Measurements from ENCODE around the gene GBP4.
"Not testable (repeated sequence)": the region's sequence is repeated elsewhere in the genome, so short reads cannot be mapped to it uniquely, and the experiment has no call there.

Gene GBP4, protein sequence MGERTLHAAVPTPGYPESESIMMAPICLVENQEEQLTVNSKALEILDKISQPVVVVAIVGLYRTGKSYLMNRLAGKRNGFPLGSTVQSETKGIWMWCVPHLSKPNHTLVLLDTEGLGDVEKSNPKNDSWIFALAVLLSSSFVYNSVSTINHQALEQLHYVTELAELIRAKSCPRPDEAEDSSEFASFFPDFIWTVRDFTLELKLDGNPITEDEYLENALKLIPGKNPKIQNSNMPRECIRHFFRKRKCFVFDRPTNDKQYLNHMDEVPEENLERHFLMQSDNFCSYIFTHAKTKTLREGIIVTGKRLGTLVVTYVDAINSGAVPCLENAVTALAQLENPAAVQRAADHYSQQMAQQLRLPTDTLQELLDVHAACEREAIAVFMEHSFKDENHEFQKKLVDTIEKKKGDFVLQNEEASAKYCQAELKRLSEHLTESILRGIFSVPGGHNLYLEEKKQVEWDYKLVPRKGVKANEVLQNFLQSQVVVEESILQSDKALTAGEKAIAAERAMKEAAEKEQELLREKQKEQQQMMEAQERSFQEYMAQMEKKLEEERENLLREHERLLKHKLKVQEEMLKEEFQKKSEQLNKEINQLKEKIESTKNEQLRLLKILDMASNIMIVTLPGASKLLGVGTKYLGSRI

DNA sequence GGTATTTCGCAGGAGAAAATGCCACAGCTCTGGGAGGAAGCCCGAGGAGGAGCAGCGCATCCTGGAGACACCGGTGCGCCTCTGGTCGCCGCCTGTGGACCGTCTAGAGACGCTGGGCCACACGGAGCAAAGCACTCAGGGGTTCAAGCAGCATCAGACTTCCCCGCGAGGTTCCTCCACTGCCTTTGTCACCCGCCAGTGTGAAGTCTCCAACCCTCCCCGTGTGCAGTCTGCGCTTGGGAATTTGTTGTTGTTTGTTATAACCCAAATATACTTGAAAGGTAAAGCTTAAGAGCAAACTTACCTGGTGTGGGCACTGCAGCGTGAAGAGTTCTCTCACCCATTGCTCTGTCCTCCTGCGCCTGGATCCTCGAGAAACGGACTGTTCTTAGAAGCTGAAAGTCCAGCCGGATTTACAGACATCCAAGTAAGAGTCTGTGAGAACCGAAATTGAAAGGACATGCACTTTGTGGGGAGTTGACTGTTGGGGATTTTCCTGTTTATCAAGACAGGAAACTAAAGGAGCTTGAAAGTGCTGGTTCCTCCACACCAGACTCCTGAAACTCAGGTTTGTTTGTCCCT is at the start of gene GBP4:
TSS of gene GBP4 (minus strand) at position 452 of the 582 bp plus-strand sequence. CDS start at position 344, 108 bp downstream.
- H3K36me3 ChIP-seq (ENCODE audit: insufficient read depth, low read length) = no peaks in the 10 kb centered on the region
- H3K9me3 ChIP-seq (ENCODE audit: control insufficient read depth, insufficient read depth, low read length) = no peaks in the 10 kb centered on the region
- H3K9ac ChIP-seq (ENCODE audit: low read depth, low read length) = no peak within 1 kb of the TSS
- H3K4me1 ChIP-seq (ENCODE audit: insufficient read depth, low read length) = no peaks in the 10 kb centered on the region

DNA sequence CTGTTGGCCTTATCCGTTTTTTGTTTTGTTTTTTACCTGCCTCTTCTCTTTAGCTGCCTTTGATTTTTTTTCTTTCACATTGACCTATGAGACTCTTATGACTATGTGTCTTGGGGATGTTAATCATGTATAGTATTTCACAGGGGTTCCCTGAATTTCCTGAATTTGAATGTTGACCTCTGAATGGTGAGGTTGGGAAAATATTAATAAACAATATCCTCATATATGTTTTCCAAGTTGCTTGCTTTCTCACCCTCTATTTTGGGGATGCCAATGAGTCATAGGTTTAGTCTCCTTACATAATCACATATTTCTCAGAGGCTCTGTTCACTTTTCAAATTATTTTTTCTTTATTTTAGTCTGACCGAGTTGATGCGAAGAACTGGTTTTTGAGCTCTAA is 44.3 kb upstream of the GBP4 start:
- Histone ChIP-seq H3K9ac (ENCODE audit: low read depth, low read length) (no peak overlapping the region), H3K9me3 (ENCODE audit: control insufficient read depth, insufficient read depth, low read length) (no peaks in the 10 kb centered on the region), H3K36me3 (ENCODE audit: insufficient read depth, low read length) (no peaks in the 10 kb centered on the region), H3K4me1 (ENCODE audit: insufficient read depth, low read length) (no peaks in the 10 kb centered on the region; the same call in 1 of the 2 replicates)

DNA sequence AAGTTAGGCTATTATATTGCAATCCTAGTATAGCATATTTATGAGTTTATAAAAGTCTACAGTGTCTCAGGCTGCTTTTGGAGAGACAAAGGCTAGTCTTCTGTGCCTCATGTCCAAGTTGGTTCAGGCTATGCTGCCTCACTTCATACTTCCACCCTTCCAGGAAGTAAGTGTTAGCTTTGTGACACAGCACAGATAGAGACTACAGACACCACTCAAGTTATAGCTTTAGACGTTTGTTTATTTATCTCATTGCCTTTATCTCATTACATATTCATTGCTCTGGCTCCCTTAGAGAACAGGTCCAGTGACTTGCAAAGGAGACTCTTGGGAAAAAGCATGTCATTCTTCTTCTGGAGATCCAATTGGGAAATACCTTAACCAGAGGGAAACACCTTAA is 22.6 kb upstream of the GBP4 start:
- Histone ChIP-seq H3K4me1 (ENCODE audit: insufficient read depth, low read length) (no peaks in the 10 kb centered on the region), H3K9ac (ENCODE audit: low read depth, low read length) (no peak overlapping the region), H3K36me3 (ENCODE audit: insufficient read depth, low read length) (no peaks in the 10 kb centered on the region), H3K9me3 (ENCODE audit: control insufficient read depth, insufficient read depth, low read length) (no peaks in the 10 kb centered on the region)

DNA sequence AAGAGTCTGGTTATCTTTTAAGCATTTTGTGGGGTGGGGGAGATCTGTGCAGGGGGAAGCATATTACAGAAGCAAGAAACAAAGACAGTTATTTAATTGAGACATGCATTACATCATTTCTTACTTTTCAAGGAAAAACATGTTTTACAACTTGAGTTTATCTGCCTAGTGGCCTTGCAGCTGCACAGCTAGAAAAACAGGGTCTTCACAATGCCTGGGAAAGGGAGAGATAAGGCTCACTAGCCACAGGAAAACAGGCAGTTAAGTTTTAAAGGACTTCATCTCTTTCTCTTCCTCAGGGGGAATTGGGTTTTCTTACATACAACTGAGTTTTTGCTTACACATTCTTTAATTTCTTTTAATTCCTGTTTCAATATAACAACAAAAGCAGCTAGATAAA is 21.1 kb upstream of the GBP4 start:
- not testable (repeated sequence) for H3K9ac ChIP-seq (ENCODE audit: low read depth, low read length); H3K4me1 ChIP-seq (ENCODE audit: insufficient read depth, low read length); H3K36me3 ChIP-seq (ENCODE audit: insufficient read depth, low read length); H3K9me3 ChIP-seq (ENCODE audit: control insufficient read depth, insufficient read depth, low read length)

DNA sequence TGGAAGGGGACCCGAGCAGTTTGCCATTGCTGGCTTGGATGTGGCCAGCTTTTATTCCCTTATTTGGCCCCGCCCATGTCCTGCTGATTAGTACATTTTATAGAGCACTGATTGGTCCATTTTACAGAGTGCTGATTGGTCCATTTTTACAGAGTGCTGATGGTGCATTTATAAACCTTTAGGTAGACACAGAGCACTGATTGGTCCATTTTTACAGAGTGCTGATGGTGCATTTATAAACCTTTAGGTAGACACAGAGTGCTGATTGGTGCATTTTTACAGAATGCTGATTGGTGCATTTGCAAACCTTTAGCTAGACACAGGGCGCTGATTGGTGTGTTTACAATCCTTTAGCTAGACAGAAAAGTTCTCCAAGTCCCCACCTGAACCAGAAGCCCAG is 20.2 kb upstream of the GBP4 start:
- not testable (repeated sequence) for H3K9me3 ChIP-seq (ENCODE audit: control insufficient read depth, insufficient read depth, low read length); H3K4me1 ChIP-seq (ENCODE audit: insufficient read depth, low read length); H3K36me3 ChIP-seq (ENCODE audit: insufficient read depth, low read length); H3K9ac ChIP-seq (ENCODE audit: low read depth, low read length)

DNA sequence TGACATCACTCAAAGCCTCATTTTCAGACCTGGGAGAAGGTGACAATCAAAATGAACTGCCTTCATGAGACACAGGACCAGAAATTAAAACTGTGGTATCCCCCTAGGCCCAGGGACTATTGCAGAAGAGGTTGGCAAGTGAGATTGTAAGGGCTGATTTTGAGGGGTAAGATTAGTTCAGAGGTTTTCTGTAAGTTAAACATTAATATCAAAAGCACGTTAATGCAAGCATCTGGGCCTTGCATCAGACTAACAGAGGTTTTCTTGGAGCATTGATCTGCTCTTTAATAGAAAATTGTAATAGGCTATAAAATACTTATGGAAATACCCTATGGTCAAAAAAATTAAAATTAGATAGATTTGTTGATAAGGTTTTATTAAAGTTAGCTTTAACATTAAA is 14.6 kb upstream of the GBP4 start:
- Histone ChIP-seq H3K36me3 (ENCODE audit: insufficient read depth, low read length) (no peaks in the 10 kb centered on the region), H3K9me3 (ENCODE audit: control insufficient read depth, insufficient read depth, low read length) (peaks cover 11% of the 10 kb centered on the region), H3K9ac (ENCODE audit: low read depth, low read length) (no peak overlapping the region), H3K4me1 (ENCODE audit: insufficient read depth, low read length) (no peaks in the 10 kb centered on the region)

DNA sequence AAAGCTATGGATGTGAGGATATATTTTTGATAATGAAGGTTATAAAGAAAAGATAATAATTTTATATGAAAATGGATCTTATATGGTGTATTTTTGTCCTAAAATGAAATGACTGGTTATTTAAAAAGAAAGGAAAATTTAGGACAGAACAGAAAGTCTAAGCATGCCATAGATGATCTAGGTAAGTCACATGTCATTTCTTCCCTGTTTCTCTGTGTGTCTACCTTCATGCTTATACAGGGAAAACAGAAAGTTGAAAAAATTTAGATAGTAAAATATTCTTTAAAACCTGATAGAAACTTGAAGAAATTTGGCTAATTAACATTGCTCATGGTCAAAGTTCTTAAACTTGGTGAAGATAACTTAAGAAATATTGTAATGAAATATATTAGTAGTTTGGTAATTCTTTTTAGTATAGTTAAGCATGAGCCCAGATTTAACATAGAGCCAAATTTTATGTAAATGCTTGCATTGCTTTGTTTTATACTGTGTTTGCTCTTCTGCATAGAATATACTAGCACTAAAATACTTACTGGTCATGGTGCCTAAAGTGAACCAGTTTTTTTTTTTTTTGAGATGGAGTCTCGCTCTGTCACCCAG is 12.4 kb upstream of the GBP4 start:
- Histone ChIP-seq H3K4me1 (ENCODE audit: insufficient read depth, low read length) (no peaks in the 10 kb centered on the region), H3K9me3 (ENCODE audit: control insufficient read depth, insufficient read depth, low read length) (peaks cover 11% of the 10 kb centered on the region), H3K36me3 (ENCODE audit: insufficient read depth, low read length) (no peaks in the 10 kb centered on the region)

DNA sequence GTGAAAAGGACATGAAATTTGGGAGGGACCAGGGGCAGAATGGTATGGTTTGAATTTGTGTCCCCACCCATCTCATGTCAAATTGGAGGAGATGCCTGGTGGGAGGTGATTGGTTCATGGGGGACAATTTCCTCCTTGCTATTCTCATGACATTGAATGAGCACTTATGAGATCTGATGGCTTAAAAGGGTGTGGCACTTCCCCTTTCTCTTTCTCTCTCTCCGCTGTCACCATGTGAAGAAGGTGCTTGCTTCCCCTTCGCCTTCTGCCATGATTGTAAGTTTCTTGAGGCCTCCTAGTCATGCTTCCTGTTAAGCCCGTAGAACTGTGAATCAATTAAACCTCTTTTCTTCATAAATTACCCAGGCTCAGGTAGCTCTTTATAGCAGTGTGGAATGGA is 7.6 kb upstream of the GBP4 start:
- peaks cover 17% of the 10 kb centered on the region; the same call in 1 of the 2 replicates for H3K9me3 ChIP-seq (ENCODE audit: control insufficient read depth, insufficient read depth, low read length)
- H3K4me1 ChIP-seq (ENCODE audit: insufficient read depth, low read length) = no peaks in the 10 kb centered on the region
- no peaks in the 10 kb centered on the region for H3K36me3 ChIP-seq (ENCODE audit: insufficient read depth, low read length)
- no peak overlapping the region for H3K9ac ChIP-seq (ENCODE audit: low read depth, low read length)

More for the DNA sequence above, 12.4 kb upstream of the GBP4 start:
- H3K9ac ChIP-seq (ENCODE audit: low read depth, low read length) = no peak overlapping the region

DNA sequence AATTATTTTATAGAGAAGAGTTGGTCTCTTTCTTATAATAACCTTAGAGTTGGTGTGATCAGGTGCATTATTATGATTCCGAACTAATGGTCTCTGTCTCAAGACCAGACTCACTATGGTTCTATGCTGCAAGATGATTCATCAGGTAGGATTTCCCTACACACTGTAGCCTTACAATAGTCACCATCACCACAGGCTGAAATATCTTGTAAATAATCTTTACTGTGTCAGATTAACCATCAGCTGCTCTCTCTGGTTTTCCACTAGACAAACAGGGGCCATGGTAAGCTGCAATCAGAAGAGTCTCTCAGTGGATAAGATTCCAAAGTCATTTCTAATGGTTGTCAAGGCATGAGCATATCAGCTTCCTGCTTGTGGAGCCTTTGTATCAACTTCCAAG is 4.4 kb upstream of the GBP4 start:
- no peaks in the 10 kb centered on the region for H3K4me1 ChIP-seq (ENCODE audit: insufficient read depth, low read length)
- no peak overlapping the region for H3K9ac ChIP-seq (ENCODE audit: low read depth, low read length)
- no peaks in the 10 kb centered on the region for H3K36me3 ChIP-seq (ENCODE audit: insufficient read depth, low read length)
- peaks cover 10% of the 10 kb centered on the region; the same call in 1 of the 2 replicates for H3K9me3 ChIP-seq (ENCODE audit: control insufficient read depth, insufficient read depth, low read length)

DNA sequence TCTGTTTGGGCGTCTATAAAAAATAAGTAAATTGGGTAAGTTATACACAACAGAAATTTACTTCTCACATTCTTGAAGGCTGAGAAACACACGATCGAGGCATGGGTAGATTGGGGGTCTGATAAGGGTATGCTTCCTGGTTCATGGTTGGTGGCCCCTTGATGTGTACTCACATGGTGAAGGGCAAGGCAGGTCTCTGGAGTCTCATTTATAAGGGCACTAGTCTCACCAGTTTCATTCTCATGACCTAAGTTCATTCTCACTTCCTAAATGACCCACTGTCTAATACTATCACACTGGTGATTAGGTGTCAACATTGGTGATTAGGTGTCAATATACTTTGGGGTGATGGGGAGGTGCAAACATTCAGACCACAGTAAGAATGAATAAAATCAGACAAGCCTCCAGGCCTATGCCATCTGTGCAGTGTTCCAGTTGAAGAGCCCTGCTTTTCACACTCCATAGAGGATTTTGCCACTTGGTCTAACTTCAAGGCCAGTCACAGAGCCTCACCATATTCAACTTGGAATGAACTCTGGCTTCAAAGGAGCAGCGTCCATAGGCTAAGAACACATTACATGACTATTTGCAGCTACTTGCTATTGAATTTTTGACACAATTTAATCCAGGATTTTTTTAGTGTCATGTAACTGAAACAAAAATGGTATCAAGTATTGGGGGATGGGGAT is 2.5 kb upstream of the GBP4 start:
- Histone ChIP-seq H3K36me3 (ENCODE audit: insufficient read depth, low read length) (no peaks in the 10 kb centered on the region), H3K9ac (ENCODE audit: low read depth, low read length) (no peak overlapping the region), H3K4me1 (ENCODE audit: insufficient read depth, low read length) (no peaks in the 10 kb centered on the region), H3K9me3 (ENCODE audit: control insufficient read depth, insufficient read depth, low read length) (peaks cover 10% of the 10 kb centered on the region; the same call in 1 of the 2 replicates)

DNA sequence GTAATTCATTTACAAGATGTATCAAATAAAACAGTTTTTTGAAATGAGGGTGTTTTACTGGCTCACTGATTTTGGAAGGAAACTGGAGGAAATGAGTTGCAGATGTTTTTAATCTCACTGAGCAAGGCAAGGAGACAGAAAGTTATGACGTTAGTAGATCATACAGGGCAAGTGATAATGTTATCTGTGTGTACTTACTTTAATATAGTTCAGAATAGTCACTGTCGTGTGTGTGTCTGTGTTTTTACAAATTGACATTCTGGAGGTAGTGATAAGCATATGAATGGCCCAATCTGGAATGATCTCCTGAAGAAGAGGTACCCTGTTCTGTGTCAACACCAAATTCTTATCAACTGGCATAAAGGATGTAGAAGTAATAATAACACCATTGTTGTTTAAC is 1.9 kb upstream of the GBP4 start:
- Histone ChIP-seq H3K9me3 (ENCODE audit: control insufficient read depth, insufficient read depth, low read length) (peaks cover 10% of the 10 kb centered on the region; the same call in 1 of the 2 replicates), H3K36me3 (ENCODE audit: insufficient read depth, low read length) (no peaks in the 10 kb centered on the region), H3K4me1 (ENCODE audit: insufficient read depth, low read length) (no peaks in the 10 kb centered on the region), H3K9ac (ENCODE audit: low read depth, low read length) (no peak overlapping the region)

DNA sequence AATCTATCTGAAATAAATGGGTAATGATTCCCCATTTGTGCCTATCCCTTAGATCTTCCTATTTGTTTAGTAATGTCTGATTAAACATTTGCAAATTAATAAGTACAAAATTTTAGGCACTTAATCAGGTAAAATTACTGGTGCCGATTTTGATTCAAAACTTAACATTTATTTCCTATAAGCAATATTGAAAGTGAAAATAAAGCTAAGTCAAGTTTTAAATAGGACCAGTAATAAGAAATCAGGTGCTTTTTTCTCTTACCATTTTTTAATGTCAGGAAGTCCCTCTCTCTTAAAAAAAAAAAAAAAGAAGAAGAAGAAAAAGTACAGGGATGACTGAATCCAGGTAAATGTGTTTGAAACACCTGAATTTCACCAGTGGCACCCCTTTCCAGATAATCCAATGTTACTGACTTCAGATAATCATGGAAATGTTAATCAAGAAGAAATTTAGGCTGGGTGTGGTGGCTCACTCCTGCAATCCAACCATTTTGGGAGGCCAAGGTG is 836 bp upstream of the GBP4 start:
- Histone ChIP-seq H3K9me3 (ENCODE audit: control insufficient read depth, insufficient read depth, low read length) (0 out of 2 replicates have a peak, but pooled peaks cover 4% of the 10 kb centered on the region), H3K36me3 (ENCODE audit: insufficient read depth, low read length) (no peaks in the 10 kb centered on the region), H3K9ac (ENCODE audit: low read depth, low read length) (no peak overlapping the region), H3K4me1 (ENCODE audit: insufficient read depth, low read length) (no peaks in the 10 kb centered on the region)

DNA sequence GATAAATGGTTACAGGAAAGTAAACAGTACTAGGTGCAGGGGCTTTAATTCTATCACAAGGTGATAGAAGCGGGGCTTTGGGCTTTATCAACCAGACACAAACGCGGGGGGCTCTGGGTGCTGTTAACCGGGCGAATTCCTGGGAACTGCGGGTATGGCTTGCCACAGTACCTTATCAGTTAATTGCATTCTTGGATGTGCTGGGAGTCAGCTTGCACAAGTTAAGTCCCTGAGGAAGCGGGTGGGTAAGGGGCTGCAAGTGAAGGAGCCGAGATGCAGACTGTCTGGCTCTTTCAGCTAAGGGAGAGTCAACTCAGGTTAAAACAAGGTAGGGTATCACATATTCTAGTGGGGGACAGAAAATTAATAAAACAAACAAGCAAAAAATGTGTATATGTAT is 661 bp downstream of the GBP4 start:
- no peaks in the 10 kb centered on the region for H3K9me3 ChIP-seq (ENCODE audit: control insufficient read depth, insufficient read depth, low read length)
- H3K4me1 ChIP-seq (ENCODE audit: insufficient read depth, low read length) = no peaks in the 10 kb centered on the region
- H3K36me3 ChIP-seq (ENCODE audit: insufficient read depth, low read length) = no peaks in the 10 kb centered on the region
- no peak overlapping the region for H3K9ac ChIP-seq (ENCODE audit: low read depth, low read length)

DNA sequence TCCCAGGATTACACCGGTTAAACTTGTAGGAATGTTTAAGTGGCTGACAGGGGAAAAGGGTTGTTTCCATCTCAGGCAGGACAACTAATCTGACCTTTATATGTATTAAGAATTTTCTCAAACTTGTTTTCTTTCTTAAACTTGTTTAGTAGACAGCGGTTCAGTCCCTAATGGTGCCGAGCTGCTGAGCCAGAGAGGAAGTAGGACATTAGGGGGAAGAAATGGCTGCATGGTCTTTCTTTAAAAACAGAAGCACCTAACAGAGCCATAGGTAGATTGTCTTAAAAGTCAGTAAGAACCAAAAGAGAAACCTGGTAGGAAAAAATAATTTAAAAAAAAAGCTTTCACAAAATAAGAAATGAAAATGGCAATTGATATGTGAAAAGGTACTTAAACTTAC is 3.3 kb downstream of the GBP4 start:
- Histone ChIP-seq H3K4me1 (ENCODE audit: insufficient read depth, low read length) (no peaks in the 10 kb centered on the region), H3K9me3 (ENCODE audit: control insufficient read depth, insufficient read depth, low read length) (no peaks in the 10 kb centered on the region), H3K36me3 (ENCODE audit: insufficient read depth, low read length) (no peaks in the 10 kb centered on the region), H3K9ac (ENCODE audit: low read depth, low read length) (no peak overlapping the region)

Measured in ES-I3 (cell line).